ENCODE data around the gene PPP1R13L. TPM values are rescaled to one million over a fixed set of nuclear protein-coding genes. Genes with fewer than 3 reads are reported as not detected.
A peak's percentile ranks its signal among the peaks of the same experiment; 100 is the strongest.

The PPP1R13L gene
- total RNA-seq, 1 experiment from 2014 or later = 27.5 TPM

GRCh38 chr19:45439569-45440258 is 34.8 kb upstream of the PPP1R13L start:
- Mint-ChIP-seq H3K4me1 (peaks cover 26% of the 10 kb centered on the region), H3K9me3 (peaks cover 3% of the 10 kb centered on the region), H3K27ac (no peak overlapping the region), H3K27me3 (ENCODE audit: low read depth) (peaks cover 27% of the 10 kb centered on the region), H3K4me3 (peak overlapping the region; percentile 69), H3K36me3 (no peaks in the 10 kb centered on the region)
- TF ChIP-seq IRF2 (CRISPR knock-in tag; IDR thresholded peaks at IDR 0.05; ENCODE audit: borderline replicate concordance, low read depth) (no peak), ATF3 (CRISPR knock-in tag; conservative IDR thresholded peaks at IDR 0.05) (no peak), SOX15 (CRISPR knock-in tag; IDR thresholded peaks at IDR 0.05) (no peak), ETV6 (CRISPR knock-in tag; IDR thresholded peaks at IDR 0.05) (peak; percentile 72), FOXK1 (CRISPR knock-in tag; IDR thresholded peaks at IDR 0.05) (peak; percentile 23; the same call in 1 of the 2 replicates), ARID4B (CRISPR knock-in tag; IDR thresholded peaks at IDR 0.05; ENCODE audit: borderline replicate concordance) (peak; percentile 56; the same call in 1 of the 2 replicates), ZNF416 (CRISPR knock-in tag; IDR thresholded peaks at IDR 0.05) (peak; percentile 18; the same call in 1 of the 2 replicates), CTCF (IDR thresholded peaks at IDR 0.05) (peak; percentile 100), HMGXB4 (CRISPR knock-in tag; IDR thresholded peaks at IDR 0.05) (peak; percentile 99), ZNF423 (CRISPR knock-in tag; IDR thresholded peaks at IDR 0.05) (peak; percentile 34; the same call in 1 of the 2 replicates), TCF7 (CRISPR knock-in tag; IDR thresholded peaks at IDR 0.05; ENCODE audit: low read depth) (no peak), ZNF281 (CRISPR knock-in tag; IDR thresholded peaks at IDR 0.05) (no peak), E2F5 (CRISPR knock-in tag; IDR thresholded peaks at IDR 0.05) (peak; percentile 58)
- ATAC-seq = peak; percentile 7
- POLR2A ChIA-PET = interaction anchor here (0.7 to 2.9 kb wide), 7 partner anchors 11 to 167 kb away, joined by 3 to 28 read pairs (median 4); no protein-coding TSS in a partner anchor
- peak; percentile 79 for DNase-seq (ENCODE audit: low spot score)
- CTCF ChIA-PET = interaction anchor here (0.5 to 8.1 kb wide), 72 partner anchors 8 to 348 kb away, joined by 3 to 325 read pairs (median 5); partner anchors contain the start of genes FBXO46, FOSB, PPM1N and PPP1R13L

Measured in WTC11 (cell line).